PC-3 (cell line): ENCODE results near the gene ZMYND11.

Source experiments
- EZH2phosphoT487 ChIP-seq: fragments of 300-600 bp; sonication (generic); IDR thresholded peaks from 2 replicates; pipeline ENCODE4 v1.6.1; 2018; ENCODE audit warnings: mild to moderate bottlenecking, antibody characterized with exemption, low read length, borderline replicate concordance
- TF ChIP-seq, protein P1 (sequence below): fragments of 300-600 bp; sonication (generic); conservative IDR thresholded peaks from 2 replicates; pipeline ENCODE4 v1.5.1; 2017; ENCODE audit warnings: antibody characterized with exemption, low read depth, mild to moderate bottlenecking, low read length

- TF ChIP-seq, protein P1, sequence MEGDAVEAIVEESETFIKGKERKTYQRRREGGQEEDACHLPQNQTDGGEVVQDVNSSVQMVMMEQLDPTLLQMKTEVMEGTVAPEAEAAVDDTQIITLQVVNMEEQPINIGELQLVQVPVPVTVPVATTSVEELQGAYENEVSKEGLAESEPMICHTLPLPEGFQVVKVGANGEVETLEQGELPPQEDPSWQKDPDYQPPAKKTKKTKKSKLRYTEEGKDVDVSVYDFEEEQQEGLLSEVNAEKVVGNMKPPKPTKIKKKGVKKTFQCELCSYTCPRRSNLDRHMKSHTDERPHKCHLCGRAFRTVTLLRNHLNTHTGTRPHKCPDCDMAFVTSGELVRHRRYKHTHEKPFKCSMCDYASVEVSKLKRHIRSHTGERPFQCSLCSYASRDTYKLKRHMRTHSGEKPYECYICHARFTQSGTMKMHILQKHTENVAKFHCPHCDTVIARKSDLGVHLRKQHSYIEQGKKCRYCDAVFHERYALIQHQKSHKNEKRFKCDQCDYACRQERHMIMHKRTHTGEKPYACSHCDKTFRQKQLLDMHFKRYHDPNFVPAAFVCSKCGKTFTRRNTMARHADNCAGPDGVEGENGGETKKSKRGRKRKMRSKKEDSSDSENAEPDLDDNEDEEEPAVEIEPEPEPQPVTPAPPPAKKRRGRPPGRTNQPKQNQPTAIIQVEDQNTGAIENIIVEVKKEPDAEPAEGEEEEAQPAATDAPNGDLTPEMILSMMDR: no peak
- no peak for TF ChIP-seq EZH2phosphoT487
Observed at GRCh38 chr10:178723-179122, 43.5 kb downstream of the ZMYND11 start.
